LNCaP clone FGC (cell line): ENCODE measurements around the gene ATP5F1E.

ENCODE experiments used
- DNase-seq: peaks from one replicate; pipeline ENCODE4 v3.0.0-alpha.2; 2011; ENCODE audit warnings: low read depth
- H3K4me3 ChIP-seq: 2 replicates; pipeline ENCODE4 v1.5.1; 2011; ENCODE audit warnings: mild to moderate bottlenecking, low read depth, low read length, control low read depth
- CTCF ChIP-seq: IDR thresholded peaks from 2 replicates; pipeline ENCODE4 v1.5.1; 2012; ENCODE audit warnings: mild to moderate bottlenecking; ENCODE audit not compliant: control insufficient read depth, insufficient read depth; ENCODE audit errors: extremely low read depth

Gene ATP5F1E

GRCh38 chr20:58978351-58979190 is 53.6 kb downstream of the ATP5F1E start:
- DNase-seq, result no peak
- no peak for TF ChIP-seq CTCF
- no peak overlapping the region for H3K4me3 ChIP-seq

GRCh38 chr20:58976061-58976730 is 55.9 kb downstream of the ATP5F1E start:
- H3K4me3 ChIP-seq, result no peak overlapping the region
- DNase-seq, result no peak
- no peak for TF ChIP-seq CTCF
